Inflammatory macrophage (primary cell): ENCODE data around the gene PPFIA1.

Experiments
- DNase-seq, 2 donors: peaks; one replicate each; pipeline ENCODE4 v3.0.0-alpha.2; 2020 to 2022

The PPFIA1 gene

DNA sequence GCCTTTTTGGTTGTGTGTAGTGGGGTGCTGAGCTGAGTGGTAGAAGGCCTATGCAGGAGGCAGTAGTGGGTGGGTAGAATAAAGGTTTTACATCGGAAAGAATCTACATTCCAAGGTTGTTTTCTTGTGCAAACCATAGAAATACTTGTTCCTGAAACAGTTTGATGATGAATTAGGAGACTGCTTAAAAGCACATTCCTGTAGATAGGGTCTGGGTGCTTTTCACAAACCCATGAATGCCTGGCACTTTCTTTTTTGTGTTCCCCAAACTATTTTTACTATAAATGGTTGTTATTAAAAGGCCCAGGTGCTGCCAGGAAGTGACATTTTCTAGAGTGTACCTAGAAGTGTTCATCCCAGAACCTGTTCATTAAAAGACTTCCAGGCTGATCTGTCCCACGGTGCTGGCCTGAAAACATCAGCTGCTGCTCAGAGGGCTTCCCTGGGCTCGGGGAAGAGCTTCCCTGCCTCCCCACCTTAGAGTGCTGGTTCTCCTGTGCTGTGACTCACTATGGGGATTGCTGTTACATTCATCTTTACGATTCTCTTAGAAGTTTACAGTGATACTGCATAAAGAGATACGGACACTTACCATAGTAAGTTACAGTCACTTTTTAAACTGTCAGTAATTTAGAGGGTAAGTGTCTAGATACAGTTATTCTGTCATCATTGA lies 27.9 kb downstream of the PPFIA1 start:
- DNase-seq: no peak

DNA sequence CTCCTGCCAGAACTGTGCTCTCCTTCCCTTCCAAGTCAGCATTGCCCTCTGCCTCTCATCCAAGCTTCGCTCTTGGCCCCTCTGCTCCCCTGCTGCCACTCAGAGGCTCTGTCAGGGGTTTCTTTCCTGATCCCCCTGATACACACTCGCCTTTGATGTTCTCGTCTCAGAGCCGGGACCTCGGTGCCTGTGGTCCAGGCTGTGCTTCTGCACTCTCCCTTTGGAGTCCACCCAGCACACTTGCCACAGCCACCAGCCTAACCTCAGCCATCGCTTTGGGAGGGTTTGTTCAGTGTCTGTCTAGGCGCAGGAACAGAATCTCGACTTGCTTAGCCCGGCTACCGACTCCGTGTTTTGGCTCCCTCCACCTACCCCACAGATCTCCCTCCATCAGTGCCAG lies 29.1 kb downstream of the PPFIA1 start:
- DNase-seq: no peak

DNA sequence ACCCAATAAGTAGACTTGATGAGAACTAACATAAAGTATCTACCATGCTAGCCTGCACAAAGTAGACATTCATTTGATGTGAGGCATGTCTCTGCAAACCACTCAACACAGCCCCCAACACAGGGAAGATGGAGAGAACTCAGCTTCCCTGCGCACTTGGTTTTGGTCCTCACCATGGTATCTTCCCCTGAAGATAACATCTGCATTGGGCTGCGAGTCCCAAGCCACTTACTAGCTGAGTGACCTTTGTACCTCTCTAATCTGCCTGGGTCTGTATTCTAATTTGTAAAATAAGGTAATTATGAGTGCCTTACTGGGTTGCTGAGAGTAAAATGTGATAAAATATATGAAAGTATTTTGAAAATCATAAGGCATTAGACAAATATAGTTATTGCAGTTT lies 30.7 kb downstream of the PPFIA1 start:
- DNase-seq: no peak

DNA sequence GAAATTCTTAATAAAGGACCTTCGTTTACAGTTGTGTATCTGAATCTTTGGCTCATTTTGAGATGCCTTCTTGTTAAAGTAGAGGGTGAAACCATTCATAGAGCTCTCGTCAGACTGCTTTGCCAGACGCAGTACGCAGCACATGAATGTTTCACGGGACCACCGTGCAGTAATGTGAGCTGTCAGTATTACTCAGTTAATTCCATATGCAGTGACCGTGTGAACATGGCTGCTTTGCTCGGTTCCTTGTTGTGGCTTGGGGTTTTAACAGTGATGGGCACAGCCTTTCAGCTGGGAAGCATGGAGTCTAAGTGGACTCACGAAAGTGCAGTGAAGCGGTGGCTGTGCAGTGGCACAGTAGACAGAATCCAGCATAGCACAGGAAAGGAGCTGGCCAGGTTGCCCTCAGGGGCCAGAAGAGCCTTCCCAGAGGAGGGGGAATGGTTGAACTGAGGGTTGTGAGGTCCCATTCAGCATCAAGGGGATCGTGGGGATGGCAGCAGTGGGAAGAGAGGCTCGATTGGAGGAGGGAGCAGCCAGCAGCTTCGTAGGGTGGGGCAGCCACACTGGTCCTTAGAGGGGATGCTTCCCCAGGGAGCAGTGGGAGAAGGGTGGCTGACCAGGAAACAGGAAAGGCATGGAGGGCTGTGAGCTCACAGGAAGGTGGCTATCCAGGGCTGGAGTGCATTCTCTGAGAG lies 31.4 kb downstream of the PPFIA1 start:
- DNase-seq: no peak

DNA sequence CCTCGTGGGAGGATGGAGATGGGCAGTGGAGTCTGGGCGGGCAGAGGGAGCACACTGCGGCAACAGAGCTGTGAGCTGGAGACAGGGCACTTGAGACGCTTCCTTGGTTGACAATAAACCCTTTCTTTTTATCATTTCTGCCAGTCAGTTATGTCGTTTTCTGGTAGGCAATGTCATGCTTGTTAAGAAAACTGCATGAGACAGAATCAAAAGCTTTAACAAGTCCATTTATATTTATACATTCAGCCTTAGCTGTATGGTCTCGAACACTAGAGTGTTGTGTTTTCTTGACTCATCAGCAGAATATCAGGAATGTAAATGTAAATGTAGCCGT lies 31.9 kb downstream of the PPFIA1 start:
- no peak for DNase-seq

DNA sequence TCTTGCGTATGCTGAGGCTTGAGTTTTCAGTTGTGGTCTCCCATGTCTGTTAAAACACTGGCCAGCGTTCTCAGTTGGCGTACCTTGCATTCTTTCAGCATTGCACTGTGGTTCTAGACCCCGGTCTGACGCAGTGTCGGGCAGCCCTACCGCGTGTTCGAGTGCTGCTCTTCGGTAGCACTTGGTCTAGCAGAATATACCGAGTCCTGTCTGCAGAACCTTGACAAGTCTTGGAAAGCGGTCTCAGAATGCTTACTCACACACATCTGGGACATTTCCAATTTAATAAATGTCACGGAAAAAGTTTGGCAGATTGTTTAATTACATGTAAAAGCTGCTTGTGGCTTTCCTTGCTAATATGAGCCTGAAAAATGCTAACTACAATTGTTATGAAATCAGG lies 32.6 kb downstream of the PPFIA1 start:
- no peak for DNase-seq

DNA sequence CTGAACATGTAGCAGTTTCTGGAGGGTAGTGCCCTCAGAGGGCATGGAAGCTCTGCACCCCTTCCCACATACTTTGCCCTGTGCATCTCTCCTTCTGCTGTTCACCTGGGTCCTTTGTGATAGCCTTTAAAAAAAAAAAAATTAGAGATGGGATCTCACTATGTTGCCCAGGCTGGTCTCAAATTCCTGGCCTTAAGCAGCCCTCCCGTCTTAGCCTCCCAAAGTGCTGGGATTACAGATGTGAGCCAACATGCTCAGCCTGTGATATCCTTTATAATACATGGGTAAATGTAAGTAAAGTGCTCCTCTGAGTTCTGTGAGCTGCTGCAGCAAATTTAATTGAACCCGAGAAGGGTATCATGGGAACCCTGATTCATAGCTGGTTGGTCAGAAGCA lies 33.7 kb downstream of the PPFIA1 start:
- DNase-seq: no peak

DNA sequence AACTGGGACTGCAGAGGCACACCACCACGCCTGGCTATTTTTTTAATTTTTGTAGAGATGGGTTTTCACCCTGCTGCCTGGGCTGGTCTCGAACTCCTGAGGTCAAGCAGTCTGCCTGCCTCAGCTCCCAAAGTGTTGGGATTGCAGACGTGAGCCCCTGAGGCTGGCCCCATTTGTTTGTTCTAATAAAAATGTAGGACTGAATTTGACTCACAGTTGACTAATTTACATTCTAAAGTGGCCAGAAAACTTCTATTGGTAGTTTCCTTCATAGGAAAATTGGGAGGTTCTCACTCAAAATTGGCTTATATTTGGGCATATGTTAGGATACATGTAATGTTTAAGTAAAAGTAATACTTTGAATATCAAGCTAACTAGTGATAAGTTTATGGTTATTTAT lies 35.0 kb downstream of the PPFIA1 start:
- DNase-seq: no peak

DNA sequence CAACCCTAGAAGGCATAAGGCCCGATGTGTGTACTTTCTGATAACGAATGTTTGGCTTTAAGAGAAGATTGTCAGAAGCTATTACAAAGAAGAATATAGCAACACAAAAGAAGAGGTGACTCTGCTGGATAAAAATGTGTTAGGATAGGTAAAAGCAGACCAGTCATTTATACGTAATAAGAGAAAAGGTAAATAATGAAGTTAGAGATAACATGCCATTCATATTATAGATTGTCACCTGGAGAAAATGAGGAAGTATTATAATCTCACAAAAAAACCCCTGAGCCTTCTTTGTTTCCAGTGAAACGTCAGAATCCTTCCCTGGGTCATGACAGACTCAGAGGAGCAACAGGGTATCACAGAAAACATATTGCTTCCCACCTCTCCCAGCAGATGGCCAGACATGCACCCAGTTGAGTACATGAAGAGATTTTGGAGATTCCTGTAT lies 36.1 kb downstream of the PPFIA1 start:
- no peak for DNase-seq

DNA sequence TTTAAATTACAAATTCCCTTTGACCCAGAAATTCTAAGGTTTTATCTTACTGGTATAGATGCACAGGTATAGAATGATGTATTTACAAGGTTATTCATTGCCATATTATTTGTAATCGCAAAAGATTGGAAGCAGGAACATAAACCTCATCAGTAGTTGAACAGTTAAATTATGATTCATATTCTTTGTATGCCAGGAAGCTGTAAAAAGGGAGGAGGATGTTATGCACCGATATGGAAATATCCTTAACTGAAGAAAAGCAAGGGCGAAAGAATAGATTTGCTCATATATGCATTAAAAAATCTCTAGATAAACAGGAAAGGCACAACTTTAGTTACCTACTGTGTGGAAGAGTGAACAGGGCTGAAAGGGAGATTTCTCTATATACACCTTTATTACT lies 36.7 kb downstream of the PPFIA1 start:
- no peak for DNase-seq

DNA sequence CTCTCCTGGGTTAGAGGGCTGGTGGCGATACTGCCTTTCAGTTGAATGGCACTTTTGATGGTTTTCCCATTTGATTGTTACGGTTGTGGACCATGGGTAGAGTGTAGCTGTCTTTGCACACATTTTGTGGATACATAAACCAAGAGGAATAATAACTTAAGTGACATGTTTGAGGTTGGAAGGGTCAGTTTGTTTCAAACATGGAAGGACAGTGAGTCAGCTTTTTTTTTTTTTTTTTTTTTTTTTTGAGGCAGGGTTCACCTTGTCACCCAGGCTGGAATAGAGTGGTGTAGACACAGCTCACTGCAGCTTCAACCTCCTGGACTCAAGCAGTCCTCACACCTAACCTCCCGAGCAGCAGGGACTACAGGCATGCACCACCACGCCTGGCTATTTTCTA lies 41.1 kb downstream of the PPFIA1 start:
- DNase-seq: no peak

DNA sequence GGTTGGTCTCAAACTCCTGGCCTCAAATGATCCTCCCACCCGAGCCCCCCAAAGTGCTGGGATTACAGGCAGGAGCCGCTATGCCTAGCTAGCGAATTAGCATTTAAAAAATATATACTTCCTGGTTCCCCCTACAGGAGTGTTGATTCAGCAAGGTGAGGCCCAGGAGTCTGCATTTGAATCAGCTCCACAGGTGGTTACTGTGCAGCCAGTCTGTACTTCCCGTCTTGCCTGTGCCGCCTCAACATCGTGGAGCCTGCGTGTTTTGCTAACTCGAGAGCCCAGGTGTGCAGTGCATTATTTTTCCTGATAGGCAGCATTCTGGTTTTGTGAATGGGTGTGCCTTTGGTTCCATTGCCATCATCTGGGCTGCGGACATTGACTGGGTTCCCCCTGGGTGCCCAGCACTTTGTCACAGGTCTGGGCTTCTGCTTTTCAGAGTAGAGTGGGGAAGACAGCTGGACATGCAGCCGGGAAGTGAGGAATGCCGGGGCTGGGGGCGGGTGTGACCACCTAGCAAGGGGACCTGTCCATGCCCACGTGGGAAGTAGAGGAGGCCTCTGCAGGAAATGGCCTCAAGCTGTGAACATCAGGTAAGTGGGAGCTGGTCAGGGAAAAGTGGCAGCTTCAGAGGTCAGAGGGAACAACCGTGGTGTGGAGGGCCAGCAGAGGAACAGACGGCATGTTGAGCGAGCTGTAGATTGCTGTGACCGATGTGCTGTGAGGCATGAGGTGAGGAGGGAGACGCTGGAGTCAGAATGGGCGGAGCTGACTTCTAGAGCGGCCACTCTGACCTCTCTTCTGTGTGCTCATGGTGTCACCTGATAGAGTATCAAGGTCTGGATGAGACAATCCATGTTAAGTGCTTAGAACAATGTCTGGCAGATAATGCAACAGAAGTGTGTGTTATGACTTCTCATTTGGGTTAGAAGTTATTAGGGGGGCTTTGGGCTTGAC lies 42.2 kb downstream of the PPFIA1 start:
- peak; percentile 15 to 47 for DNase-seq

DNA sequence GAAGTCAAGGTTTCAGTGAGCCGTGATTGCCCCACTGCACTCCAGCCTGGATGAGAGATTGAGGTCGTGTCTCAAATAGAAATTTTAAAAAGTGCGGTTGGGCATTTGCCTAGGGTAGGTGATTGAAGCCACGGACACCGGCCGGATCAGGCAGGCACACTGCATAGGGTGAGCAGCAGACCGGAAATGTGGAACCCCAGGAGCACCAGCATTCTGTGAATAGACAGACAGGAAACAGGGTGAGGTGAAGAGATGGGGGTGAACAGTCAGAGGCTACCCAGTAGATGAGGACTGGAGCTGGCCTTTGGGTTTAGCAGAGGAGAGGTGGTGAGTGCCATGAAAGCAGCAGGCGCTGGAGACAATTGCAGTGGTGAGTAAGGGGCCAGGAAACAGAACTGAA lies 43.5 kb downstream of the PPFIA1 start:
- peak in 1 of 2 donors; percentile 24 for DNase-seq

DNA sequence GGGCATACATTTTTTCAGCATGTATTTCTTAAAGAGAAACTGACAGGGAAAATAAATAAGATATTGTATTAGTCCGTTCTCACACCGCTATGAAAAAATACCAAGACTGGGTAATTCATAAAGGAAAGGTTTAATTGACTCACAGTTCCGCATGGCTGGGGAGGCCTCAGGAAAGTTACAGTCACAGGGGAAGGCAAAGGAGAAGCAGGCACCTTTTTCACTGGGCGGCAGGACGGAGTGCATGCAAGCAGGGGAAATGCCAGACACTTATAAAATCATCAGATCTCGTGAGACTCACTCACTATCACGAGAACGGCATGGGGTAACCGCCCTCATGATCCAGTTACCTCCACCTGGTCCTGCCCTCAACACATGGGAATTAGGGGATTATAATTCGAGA lies 44.2 kb downstream of the PPFIA1 start:
- peak; percentile 86 to 91 for DNase-seq

DNA sequence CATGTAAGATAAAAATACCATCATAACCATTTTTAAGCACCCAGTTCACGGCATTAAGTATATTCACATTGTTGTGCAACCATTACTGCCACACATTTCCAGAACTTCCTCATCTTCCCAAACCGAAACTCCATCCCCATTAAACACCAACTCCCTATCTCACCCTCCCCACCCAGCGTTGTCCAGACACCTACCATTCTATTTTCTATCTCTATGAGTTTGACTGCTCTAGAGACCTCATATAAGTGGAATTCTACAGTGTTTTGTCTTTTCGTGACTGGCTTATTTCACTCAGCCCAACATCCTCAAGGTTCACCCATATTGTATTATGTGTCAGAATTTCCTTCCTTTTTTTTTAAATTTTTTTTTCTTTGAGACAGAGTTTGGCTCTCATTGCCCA lies 45.2 kb downstream of the PPFIA1 start:
- peak; percentile 71 to 87 for DNase-seq

DNA sequence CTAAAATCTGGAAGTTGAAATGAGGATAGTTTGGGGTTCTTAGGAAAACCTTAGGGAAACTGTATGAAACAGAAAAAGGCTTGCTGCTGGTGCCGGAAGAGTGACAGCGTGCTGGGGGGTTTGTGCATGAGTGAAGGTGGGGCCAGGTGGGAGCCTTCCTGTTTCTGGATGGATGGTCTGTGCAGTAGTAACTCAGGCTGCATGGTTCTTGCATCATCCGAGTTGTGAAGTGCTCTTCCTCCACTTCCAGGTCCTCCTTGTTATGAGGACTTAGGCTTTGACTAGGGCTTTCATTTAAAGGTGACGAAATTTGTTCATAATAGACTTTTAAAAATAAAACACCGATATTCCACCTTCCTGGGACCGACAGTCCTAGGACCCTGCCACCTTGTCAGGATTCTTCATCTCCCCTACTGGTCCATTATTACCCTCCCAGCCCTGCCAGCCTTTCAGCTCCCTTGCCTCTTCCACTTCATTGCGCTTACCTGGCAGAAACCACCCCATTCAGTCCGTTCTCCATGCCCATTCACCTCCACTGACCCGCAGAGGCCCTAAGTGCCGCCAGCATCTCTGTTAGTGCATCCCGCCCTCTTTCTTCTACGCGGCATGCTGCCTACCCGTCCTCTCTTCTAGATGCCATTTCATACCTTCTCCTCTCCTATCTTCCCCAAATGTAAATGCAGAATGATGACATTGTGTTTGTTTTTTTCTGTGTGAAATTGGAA lies 47.3 kb downstream of the PPFIA1 start:
- DNase-seq: peak; percentile 12 to 63

DNA sequence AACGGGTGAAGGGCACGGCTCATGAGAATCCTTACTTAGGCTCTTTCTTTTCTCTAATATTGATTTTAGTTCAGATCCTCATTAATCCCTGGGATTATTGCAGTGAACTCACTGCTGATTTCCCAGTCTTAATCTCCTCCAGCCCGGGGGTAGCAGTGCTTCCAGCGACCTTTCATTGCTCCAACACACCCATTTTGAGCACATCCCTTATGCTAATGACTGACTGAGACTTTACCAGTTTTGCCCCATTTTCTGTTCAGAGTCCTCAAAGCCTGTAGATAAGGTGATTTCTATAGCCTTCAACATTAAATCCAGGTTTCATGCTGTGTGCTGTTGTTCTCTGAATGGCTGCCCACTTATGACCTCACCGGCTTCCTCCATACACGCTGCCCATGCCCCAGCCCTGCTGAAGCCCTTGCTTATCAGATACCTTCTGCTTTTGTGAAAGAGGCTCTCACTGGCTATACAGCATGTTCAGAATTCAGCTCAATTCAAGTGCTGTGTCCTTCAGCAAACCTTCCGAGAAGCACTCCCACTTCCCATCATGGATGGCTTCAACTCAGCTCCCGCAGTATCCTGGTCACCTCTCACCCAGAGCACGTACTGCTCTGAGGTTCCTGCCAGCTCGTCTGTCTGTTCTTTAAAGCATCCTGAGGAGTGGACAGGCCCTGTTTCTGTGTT lies 49.0 kb downstream of the PPFIA1 start:
- peak in 1 of 2 donors; percentile 64 for DNase-seq

DNA sequence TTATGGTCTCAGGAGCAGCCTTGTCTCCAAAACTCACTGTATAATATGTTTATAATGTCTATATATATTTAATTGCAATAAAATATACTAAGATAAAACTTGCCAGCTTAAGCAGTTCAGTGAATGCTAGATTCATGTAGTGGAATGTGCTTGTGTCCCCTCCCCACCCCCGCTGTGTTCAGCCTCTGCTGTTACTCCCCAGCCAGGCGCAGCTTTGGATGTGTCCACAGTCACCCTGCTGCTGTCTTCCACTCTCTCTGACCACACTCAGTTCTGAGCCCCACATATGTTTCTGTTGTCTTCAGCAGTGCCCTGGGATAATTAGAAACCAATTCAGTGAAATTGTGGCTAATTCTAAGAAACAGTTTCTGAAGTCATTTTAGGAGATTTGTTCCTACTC lies 52.2 kb downstream of the PPFIA1 start:
- peak in 1 of 2 donors; percentile 11 for DNase-seq

DNA sequence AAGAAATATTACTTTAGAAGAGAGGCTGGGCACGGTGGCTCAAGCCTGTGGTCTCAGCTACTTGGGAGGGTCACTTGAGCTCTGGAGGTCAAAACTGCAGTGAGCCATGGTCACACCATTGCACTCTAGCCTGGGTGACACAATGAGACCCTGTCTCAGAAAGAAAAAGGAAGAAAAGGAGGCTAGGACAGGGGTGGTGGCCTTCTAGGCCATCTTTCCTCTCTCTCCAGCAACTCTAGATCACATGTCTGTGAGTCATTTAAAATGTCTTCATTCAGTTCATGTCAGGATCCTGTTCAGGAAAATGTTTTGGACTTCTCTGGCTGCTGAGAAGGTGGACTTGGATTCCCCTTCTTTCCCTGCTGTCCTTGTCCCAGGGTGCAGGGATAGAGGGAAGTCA lies 53.3 kb downstream of the PPFIA1 start:
- peak; percentile 86 to 89 for DNase-seq

DNA sequence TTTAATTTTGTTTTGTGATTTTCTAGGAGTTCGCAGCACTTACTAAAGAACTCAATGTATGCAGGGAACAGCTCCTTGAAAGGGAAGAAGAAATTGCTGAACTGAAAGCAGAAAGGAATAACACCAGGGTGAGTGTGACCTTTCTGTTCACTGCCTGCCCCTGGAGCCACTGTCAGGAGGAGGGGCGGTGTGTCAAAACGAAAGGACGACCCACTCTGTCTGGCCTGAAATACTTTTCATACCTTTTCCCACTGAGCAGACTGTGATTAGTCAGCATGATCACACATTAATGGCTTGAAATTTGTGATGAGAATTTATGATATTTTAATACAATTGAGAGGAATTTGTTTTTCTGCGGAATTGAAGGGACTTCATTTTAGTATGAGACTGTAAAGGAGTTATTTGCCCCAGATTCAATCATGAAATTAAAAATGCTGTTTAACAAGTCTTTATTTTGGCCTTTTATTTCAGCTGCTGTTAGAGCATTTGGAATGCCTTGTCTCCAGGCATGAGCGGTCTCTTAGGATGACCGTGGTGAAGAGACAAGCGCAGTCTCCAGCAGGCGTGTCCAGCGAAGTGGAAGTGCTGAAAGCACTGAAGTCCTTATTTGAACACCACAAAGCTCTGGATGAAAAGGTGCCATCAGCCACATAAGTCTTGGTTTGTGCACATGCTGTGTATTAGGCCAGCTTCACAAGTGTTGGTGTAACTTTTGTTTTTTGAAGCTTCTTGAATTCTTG lies 54.1 kb downstream of the PPFIA1 start:
- DNase-seq: peak; percentile 62 to 73

DNA sequence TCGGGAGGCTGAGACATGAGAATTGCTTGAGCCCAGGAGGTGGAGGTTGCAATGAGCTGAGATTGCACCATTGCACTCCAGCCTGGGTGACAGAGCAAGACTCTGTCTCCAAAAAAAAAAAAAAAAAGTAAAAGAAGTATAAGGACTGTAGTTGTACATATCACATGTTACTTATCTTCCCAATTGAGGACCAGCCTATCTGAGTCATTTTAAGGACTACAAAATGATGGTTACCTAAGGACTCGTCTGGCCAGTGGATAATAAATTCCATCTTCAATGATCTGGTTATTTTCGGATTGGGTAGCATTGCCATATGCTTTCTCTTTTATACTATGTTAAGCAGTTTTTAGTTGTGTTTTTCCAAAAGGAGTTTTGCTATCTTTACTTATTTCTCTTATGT lies 55.3 kb downstream of the PPFIA1 start:
- DNase-seq: peak; percentile 37 to 64
